Left lobe of liver (tissue), 2 donors: ENCODE results near the gene NHLH1. TPM values are rescaled to one million over a fixed set of nuclear protein-coding genes. Genes with fewer than 3 reads are reported as not detected.
A peak's percentile ranks its signal among the peaks of the same experiment; 100 is the strongest.

Experiments
- ATAC-seq: fragments of 200-7000 bp; cut with Tn5 transposase; one replicate; pipeline ENCODE4 v1.9.1; 2020; ENCODE audit warnings: mild to moderate bottlenecking, moderate library complexity
- DNase-seq: peaks from one replicate; pipeline ENCODE4 v3.0.0-alpha.2; 2020; ENCODE audit warnings: low spot score
- total RNA-seq: library from RNA; stranded (reverse); gene quantifications from one replicate; pipeline ENCODE4 v1.2.1, GENCODE V29; 2021
- donor health status: DM: no; HTN: no; CAD: no; lungs with moderate emphysema.
- donor health status: DM: no; HTN: yes; CAD: no.

The NHLH1 gene
- 0.10 TPM for total RNA-seq

DNA sequence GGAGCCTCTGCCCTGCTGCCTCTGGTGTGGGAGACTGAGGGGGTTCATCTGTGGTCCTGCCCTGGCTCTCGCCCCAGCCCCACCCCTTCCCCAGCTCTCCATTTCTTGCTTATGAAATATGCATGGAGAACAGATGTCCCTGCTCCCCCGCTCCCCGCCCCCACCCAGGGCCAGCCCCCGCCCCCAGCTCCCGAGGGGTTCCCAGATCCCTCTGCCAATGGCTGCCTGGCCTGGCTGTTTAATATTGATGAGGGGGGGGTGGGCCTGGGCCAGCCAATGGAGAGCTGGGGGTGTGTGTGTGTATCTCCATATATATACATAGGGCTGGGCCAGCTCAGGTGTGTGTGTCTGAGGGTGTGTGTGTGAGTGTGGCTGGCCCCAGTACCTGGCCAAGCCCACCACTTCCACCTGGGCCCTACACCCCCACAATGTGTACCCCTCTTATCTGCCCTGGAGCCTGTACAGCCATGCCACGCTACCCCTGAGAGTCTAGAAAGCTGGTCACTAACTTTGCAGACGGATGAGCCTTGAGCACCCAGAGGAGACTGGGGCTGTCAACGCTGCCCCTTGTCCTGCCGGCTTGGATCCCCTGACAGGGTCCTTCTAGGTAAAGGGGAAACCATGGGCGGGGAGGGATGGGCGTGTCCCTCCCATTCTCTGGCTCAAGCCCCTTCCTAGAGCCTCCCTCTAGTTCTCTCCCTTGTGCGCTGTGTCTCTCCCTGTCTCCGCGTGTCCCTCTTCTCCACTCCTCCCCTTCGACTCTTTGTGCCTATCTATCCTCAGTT lies at the start of gene NHLH1:
TSS of gene NHLH1 (plus strand) at position 341 of the 785 bp plus-strand sequence. CDS start 3,661 bp downstream, outside the sequence.
- ATAC-seq = no peak
- DNase-seq = peak; percentile 21

DNA sequence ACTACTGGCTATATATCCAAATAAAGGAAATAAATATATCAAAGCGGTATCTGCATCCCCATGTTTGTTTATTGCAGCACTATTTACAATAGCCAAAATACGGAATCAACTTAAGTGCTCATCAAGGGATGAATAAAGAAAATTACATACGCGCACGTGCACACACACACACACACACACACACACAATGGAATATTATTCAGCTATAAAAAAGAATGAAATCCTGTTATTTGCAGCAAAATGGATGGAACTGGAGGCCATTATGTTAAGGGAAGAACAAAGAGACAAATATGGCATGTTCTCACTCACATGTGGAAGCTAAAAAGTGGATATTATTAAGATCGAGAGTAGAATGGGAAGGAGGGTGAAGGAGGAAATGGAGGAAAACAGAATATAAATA lies 44.0 kb upstream of the NHLH1 start:
- no peak for DNase-seq
- no peak for ATAC-seq

DNA sequence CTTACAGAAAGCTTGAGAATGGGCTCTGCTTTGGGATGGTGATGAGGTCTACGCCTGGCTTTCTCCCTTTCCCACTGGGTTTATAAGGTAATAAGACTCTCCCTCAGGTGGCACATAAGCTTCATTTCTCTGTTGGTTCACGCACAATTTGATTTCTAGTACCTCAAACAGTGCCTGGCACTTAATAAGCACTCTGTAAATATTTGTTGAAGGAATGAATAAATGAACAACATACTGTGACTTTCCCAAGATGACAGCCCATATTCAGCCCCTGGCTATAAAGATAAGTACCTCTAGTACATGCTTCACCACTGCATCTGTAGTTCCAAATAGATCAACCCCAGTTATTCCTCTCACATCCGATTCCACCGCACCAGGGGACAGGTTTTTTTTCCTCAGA lies 41.6 kb upstream of the NHLH1 start:
- no peak for DNase-seq
- no peak for ATAC-seq

DNA sequence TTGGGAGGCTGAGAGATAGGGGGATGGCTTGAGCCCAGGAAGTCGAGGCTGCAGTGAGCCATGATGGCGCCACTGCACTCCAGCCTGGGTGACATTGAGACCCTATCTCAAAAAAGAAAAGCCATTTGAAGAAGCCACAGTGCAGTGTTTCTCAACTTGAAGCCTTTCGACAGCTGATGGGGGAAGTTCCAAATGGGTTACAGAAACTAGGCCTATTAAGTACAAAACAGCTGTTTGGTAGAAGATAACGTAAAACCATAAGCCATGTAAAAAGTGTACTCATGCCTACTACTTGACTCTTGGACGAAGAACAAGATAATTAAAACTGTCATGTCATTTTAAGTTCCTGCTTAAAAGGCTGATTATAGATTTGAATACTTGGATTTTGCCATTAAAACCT lies 40.5 kb upstream of the NHLH1 start:
- ATAC-seq = no peak
- no peak for DNase-seq

DNA sequence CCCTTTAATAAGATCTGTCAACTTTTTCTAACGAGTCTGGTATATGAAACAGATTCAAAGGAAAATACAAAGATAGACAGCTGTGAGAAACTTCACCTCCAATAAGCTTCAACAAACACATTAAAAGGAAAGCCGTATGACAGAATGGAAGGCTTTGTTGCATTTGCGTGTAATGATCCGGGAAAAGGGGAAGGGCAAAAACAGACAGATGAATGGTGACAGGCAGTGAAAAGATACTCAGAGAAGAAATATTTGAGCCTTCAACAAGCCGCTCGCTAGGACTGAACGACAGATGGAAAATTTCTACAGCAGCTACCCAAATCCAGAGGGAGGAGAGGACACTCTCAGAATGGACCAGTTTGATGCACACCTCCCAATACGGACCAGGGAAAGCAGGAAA lies 38.7 kb upstream of the NHLH1 start:
- ATAC-seq = no peak
- no peak for DNase-seq

DNA sequence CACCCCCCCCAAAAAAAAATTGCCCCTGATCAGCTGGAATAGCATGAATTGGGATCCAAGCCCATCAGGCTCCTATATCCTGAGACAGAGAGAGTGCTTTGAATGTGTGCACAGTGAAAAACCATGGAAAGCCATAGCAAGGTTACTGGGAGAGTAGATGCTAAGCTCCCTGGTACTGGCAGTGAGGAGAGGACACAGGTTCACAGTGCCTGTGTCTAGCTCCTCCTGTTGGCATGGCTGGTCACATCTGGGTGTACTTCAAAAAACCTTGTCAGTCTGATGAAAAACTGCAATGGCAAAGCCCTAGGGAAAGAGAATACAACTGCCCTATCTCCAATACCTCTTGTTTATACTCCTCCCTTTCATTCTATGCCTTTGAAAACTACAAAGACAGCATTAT lies 36.8 kb upstream of the NHLH1 start:
- no peak for ATAC-seq

DNA sequence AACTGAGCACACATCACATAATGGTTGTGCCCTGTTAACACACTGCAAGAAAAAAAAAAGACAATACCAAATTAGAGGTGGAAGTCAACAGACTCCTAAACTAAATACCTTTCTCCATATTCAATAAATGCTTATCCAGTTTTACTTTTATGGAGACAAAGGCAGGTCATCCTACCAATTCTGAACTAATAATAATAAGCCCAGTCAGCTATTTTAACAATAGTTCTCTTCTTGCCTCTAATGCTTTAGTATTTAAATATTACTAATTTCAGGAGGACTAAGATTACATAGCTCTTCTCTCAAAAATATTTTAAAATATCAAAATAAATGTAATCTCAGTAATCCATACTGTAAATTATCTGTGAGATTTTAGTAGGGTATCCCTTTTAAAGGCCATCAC lies 34.4 kb upstream of the NHLH1 start:
- no peak for DNase-seq
- no peak for ATAC-seq

More for the DNA sequence above, 36.8 kb upstream of the NHLH1 start:
- no peak for DNase-seq

DNA sequence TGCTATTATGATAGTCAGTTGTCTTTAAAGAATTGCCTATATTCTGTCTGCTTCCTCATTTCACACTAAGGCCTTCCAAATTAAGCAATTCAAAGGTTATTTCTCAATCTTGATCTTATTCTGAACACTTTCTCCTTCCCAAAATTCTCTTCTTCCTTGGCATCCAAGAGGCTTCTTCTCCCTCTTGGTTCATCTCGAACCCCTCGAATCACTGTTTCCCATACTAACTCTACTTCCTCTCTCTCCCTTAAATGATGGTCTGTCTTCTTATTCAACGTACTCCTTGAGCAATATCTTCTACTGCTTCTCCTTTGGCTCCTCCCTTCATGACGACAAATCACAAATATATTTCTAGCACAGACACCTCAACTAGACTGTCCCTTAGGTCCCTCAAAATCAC lies 28.3 kb upstream of the NHLH1 start:
- DNase-seq (no peak), ATAC-seq (no peak)

DNA sequence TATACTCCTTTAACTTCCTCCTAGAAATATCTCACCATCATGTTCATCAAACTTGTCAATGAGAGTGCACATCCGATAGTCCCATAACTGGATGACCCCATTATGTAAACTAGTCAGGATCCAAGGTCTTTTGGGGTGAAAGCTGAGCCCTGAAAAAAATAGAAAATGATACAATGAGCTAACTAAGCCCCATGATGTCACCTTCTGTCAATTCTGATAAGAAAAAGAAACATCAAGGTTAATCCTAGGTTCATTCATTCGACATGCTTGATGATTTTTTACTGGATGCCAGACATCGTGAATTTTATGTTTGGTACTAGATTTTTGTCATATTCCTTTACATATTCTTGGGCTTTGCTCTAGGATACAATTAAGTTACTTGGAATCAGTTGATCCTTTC lies 26.7 kb upstream of the NHLH1 start:
- ATAC-seq (no peak), DNase-seq (no peak)

DNA sequence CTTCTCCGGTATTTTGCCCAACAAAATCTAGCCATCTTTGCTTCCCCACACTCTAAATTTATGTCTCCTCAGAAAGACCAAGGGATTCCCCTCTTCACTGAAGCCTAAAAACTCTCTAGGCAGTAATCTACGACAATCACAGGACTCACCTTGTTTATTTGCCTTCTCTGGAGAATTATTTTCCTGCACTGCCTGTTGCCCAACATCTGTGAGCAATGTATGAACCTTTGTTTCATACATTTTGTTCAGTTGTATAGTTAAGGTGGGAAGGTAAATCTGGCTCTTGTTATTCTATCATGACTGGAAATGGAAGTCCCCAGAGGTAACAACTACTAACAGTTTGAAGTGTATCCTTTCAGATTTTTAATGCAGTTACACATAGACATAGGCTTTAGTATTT lies 26.0 kb upstream of the NHLH1 start:
- no peak for ATAC-seq

DNA sequence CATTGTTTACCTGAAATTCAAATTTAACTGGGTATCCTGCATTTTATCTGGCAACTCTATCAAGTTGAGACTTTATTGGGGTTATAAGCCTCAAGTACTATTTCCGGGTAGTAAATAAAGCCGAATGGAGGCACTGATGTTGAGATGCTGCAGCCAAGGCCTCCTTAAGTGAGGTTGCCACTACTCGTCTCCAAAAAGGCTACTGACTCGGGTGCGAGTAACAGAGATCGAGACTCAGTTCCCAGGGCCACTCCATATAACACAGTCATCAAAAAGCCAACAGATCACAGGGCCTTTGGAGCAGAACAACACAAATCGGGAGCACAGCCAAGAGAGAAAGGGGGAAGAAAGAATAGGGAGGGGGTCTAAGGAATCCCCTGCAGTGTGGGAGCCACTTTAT lies 24.3 kb upstream of the NHLH1 start:
- DNase-seq (no peak), ATAC-seq (peak; percentile 16)

More for the DNA sequence above, 26.0 kb upstream of the NHLH1 start:
- DNase-seq = no peak

DNA sequence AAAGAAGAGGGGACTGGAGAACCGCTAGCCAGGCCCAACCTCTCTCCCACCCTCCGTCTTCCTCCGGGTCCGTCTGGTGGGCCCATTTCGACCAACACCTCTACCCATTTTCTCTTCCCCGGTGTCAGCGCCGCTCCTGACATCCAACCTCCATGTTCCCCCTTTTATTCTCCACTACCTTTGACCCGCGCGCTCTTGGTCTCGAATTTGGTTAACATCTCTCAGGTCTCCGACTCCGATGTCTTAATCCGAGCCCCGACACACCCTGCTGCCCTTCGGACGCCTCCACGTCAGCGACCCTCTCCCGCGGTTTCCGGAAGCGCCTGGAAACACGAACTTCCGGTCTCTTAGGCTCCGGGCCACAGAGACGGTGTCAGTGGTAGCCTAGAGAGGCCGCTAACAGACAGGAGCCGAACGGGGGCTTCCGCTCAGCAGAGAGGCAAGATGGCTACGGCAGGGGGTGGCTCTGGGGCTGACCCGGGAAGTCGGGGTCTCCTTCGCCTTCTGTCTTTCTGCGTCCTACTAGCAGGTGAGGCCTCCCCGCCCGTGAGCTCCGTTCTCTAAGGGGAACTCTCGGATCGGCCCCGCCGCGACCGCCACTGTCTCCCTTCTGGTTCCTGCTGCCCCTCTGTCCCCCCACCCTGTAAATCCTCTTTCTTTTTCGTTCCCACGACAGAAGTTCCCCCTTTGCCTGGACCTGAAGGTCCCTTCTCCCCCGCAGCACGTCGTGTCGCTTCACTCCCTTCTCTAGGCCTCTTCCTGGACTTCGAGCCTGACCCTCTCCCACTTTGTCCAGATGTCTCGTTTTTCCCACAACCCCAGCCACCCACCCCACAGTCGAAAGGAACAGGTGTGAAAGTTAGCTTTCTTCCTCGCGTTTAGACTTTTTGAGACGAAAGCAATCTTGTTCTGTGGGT lies 23.7 kb upstream of the NHLH1 start, which contains the start of the genes COPA and NCSTN:
TSS of gene COPA (minus strand) at position 298 of the 917 bp plus-strand sequence. CDS start at position 218, 80 bp downstream.
TSS of gene NCSTN (plus strand) at position 431 of the 917 bp plus-strand sequence. CDS start at position 445, 14 bp downstream.
- DNase-seq (peak; percentile 92), ATAC-seq (peak; percentile 99)

DNA sequence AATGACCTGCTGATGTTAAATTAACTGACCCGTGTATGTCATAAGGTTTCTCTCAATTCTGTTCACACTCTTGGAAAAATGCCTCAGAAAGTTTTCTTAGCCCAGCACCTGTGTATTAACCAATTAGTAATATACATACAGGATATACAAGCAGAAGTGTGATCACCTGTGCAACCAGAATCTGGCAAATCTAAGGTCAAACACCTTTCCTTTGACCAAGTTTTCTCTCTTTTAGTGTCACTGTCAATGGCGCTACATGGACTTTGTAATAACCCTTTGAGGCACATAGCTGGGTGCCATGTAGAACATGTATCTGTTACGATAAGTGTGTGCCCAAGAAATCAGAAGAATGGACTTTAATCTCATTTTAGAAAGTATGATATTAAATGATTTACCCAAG lies 22.6 kb upstream of the NHLH1 start:
- ATAC-seq = no peak

DNA sequence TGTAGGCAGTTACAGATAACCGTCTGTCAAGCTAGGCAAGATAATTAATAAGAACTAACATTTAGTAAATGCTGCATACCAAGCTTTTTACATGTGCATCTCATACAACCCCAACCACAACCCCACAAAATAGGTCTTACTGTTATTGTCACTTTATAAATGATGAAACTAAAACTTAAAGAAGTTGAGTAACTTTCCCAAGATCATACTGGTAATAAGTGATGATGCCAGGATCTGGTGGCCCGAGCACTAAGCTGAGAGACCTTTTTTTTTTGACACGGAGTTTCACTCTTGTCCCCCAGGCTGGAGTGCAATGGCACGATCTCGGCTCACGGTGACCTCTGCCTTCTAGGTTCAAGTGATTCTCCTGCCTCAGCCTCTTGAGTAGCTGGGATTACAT lies 21.9 kb upstream of the NHLH1 start:
- no peak for DNase-seq
- ATAC-seq = no peak

More for the DNA sequence above, 22.6 kb upstream of the NHLH1 start:
- no peak for DNase-seq

DNA sequence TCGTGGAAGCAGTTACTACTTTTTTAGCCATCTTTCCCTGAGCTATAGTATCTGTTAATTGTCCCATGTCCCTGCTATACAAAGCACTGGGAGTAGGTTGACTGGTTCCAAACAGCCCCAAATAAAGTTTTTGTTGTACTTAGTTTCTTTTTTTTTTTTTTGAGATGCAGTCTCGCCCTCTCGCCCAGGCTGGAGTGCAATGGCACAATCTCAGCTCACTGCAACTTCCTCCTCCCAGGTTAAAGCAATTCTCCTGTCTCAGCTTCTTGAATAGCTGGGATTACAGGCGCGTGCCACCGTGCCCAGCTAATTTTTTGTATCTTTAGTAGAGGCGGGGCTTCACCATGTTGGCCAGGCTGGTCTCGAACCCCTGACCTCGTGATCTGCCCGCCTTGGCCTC lies 20.4 kb upstream of the NHLH1 start:
- no peak for DNase-seq
- ATAC-seq = no peak

DNA sequence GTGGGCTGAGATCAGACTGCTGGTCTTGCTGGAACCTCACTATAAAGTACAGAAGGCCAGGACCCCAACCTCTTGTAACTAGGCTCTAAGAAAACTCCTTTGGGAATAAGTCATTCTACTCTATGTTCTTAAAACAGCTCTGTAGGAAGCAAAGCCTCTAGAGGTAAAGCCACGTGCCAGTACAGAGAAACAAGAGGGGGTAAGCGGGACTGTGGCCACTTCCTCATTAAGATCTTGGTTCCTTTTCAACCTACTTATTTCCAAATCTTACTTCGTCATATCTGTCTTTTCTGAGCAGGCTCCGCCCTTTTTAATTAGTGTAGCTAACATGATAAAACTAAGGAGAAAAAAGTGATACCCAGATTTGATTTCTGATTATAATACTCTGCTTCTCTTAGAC lies 19.9 kb upstream of the NHLH1 start:
- no peak for DNase-seq

DNA sequence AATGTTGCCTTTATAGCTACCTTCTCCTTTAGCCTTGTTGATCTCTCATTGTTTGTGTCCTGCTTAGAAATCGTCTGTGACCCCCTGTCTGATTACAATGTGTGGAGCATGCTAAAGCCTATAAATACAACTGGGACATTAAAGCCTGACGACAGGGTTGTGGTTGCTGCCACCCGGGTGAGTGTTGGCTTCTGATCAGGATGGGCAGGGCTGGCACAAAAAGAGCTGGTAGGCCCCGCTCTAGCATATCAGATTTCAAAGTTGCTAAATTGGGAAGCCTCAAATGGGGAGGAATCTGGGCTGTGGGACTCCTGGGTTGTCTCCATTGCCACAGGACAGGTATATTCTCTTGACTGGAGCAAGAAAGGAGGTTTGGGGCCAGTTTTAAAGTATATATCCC lies 15.2 kb upstream of the NHLH1 start:
- DNase-seq (no peak), ATAC-seq (no peak)

More for the DNA sequence above, 19.9 kb upstream of the NHLH1 start:
- no peak for ATAC-seq

DNA sequence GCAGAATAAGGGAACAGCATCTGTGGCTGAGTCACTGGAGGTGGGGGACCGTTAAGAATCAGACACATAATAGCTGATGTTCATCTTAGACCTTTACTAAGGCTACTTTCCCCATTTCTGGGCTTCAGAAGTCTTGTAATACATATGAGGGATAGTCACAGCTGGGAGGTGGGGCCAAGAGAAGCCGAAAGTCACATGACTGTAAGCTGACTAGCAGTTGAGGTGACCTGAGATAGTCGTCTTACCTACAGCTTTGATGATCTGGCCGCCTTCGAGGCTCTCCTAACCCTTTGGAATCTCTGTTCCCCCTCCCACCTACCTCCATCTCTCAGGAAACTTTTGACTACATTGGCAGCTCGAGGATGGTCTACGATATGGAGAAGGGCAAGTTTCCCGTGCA lies 14.3 kb upstream of the NHLH1 start:
- ATAC-seq (no peak), DNase-seq (peak; percentile 11)

DNA sequence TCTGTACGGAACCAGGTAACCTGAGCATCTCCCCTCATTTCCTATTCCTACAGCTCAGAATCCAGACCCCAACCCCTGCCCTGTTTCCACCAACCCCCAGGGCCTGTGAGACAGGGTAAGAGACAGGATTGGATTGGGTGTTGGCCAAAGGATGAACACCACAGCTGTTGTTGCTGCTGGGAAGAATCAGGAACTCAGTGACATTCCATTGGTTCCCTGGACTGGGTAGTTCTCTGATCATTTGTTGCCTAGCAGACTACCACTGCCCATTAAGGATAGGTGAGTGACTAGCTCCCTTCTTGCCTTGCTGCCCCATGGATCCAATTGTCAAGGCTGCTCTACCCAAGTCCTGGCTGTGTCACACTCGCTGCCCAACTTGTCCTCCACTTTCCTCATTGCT lies 13.6 kb upstream of the NHLH1 start:
- peak; percentile 7 for DNase-seq
- ATAC-seq = no peak

DNA sequence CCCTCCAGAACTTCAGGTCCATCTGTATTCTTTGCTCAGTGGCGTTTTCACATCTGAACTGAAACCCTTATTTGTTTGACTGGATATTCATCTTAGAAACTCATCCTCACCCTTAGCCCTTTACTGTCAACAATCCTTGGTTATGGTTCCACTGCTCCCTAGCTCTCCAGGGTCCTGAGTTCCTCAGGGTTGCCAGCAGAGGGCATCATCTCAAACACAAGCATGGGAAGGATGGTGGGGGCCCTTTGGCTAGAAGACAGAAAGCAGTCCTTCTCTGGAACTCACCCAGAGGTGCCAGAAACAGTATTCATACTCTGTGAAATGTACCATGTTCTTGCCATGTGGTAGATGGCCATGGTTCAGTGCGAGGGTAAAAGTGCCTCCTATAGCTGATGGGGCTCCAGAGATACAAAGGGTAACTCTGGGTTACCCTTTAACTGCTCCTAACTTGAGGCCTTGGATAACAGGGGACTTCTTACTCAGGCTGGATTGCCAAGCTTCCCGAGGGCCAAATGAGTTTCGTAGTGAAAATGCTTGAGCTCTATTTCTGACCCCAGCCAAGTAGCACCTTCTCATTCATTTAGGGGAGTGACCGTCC lies 12.4 kb upstream of the NHLH1 start:
- peak; percentile 35 for ATAC-seq
- peak; percentile 15 for DNase-seq

DNA sequence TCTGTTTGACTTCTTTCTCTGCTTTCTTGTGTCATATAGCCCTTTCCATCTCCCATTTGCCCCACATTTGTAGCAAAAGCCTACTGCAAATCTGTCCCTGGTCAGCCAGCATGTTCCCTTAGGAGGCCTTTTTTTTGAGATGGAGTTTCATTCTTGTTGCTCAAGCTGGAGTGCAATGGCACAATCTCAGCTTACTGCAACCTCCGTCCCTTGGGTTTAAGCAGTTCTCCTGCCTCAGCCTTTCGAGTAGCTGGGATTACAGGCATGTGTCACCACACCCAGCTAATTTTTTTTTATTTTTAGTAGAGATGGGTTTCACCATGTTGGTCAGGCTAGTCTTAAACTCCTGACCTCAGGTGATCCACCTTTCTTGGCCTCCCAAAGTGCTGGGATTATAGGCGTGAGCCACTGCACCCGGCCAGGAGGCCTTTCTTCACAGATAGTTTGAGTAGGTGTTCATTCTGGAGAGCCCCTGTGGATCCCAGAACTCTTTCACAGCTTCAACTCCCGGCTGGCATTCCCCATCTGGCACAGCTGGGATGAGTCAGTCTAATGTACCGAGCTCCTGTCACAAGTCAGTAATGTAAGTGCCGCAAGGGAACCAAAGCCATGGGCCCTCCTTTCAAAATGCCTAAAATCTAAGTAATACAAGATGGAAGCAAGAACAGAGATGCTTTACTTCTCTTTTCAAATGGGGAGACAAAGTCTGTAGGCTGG lies 9.4 kb upstream of the NHLH1 start:
- no peak for ATAC-seq

More for the DNA sequence above, 9.4 kb upstream of the NHLH1 start:
- DNase-seq = peak; percentile 19
